Muscle of back (tissue), 11 donors: ENCODE data around the gene IPO5. TPM values are rescaled to one million over a fixed set of nuclear protein-coding genes. Genes with fewer than 3 reads are reported as not detected.
"Not testable (repeated sequence)": the region's sequence is repeated elsewhere in the genome, so short reads cannot be mapped to it uniquely, and the experiment has no call there.

Experiments
- DNase-seq, 3 donors: peaks; one replicate each; pipeline versions ENCODE4 v3.0.0 to v3.0.0-alpha.2; 2013
- polyA plus RNA-seq, 10 donors: library from polyadenylated mRNA; unstranded; fragments of 120-200 nt; gene quantifications; one replicate each; pipeline ENCODE4 v1.2.1, GENCODE V29; 2013; ENCODE audit not compliant: insufficient read length in 10 of 10

The IPO5 gene
- polyA plus RNA-seq, 10 donors: 141 to 214 (median 181) TPM

DNA sequence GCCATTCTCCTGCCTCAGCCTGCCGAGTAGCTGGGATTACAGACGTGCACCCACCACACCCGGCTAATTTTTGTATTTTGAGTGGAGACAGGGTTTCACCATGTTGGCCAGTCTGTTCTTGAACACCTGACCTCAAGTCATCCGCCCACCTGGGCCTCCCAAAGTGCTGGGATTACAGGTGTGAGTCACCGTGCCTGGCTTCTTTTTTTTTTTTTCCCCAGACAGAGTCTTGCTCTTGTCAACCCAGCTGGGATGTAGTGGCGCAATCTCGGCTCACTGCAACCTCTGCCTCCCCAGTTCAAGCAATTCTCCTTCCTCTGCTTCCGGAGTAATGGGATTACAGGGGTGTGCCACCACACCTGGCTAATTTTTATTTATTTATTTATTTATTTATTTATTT lies 51.5 kb downstream of the IPO5 start:
- DNase-seq: not testable (repeated sequence)

GRCh38 chr13:98007001-98007400 lies 53.5 kb downstream of the IPO5 start:
- DNase-seq: no peak

- no peak for DNase-seq
Measured at GRCh38 chr13:98013241-98013640, 59.8 kb downstream of the IPO5 start.

GRCh38 chr13:98014766-98015165 lies 61.3 kb downstream of the IPO5 start:
- peak in 1 of 3 donors; percentile 32 for DNase-seq

DNA sequence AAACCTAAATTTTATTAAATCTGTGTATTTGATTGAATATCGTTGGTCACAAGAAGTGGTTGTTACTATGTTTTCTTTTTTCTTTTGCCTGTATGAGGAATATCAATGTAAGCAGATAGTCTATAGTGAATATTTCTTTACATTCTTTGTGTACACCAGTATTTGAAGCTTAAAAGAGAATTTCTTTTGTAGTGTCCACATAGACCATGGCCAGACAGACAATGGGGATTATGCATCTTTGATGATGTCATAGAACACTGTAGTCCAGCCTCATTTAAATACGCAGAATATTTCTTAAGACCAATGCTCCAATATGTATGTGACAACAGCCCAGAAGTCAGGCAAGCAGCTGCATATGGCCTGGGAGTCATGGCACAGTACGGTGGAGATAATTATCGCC lies 64.8 kb downstream of the IPO5 start:
- DNase-seq: no peak

- DNase-seq: no peak
Measured at GRCh38 chr13:98019186-98019585, 65.7 kb downstream of the IPO5 start.

GRCh38 chr13:98020271-98020670 lies 66.8 kb downstream of the IPO5 start:
- no peak for DNase-seq

- DNase-seq: peak in 2 of 3 donors; percentile 14 to 62
Measured at GRCh38 chr13:98022210-98022609, 68.7 kb downstream of the IPO5 start.

DNA sequence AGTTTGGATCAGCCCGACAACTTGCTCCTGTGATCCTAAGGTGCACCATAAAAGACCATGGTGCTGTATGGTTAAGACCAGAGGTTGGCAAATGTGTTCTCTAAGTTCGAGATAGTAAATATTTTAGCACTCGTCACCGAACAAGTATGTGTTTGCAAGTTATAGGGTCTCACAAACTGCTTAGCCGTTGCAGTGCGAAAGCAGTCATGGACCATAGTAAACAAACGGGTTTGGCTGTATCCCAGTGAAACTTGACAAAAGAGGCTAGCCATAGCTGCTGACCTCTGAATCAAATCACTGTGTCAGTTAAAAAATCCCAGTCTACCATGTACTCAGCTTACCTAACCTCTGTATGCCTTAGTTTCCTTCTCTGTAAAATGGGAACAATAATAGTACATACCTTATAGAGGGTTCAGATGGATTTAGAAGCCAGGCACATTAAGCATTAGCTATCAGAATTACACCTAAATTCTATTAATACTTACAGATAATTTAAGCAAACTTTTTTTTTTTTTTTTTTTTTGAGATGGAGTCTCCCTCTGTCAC lies 72.1 kb downstream of the IPO5 start:
- DNase-seq: no peak

- DNase-seq: no peak
Measured at GRCh38 chr13:98026457-98026857, 73.0 kb downstream of the IPO5 start.

- no peak for DNase-seq
Measured at GRCh38 chr13:98032168-98032567, 78.7 kb downstream of the IPO5 start.

- DNase-seq: peak; percentile 39 to 61 (median 41)
Measured at GRCh38 chr13:98033277-98034247, 80.1 kb downstream of the IPO5 start.

GRCh38 chr13:98035373-98035772 lies 81.9 kb downstream of the IPO5 start:
- DNase-seq: no peak

DNA sequence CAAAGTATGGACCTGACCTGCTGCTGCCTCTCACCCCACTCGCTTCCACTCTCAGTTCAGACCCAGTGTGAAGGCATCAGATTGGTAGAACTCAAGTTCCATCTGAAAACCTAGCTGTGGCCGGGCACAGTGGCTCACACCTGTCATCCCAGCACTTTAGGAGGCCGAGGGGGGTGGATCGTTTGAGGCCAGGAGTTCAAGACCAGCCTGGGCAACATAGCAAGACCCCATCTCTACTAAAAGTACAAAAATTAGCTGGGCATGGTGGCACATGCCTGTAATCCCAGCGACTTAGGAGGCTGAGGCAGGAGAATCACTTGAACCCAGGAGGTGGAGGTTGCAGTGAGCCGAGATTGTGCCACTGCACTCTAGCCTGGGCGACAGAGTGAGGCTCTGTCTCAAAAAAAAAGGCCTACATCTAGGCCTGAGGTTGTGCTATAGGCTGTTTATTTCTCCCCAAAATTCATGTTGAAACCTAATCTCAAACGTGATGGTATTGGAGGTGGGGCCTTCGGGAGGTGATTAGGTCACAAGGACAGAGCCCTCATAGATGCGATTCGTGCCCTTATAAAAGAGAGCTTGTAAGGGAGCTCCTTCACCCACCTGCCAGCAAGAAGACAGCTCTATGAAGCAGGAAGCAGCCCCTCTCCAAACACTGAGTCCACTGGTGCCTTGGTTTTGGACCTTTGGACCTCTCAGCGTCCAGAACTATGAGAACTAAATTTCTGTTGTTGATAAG lies 83.3 kb downstream of the IPO5 start:
- DNase-seq: not testable (repeated sequence)

DNA sequence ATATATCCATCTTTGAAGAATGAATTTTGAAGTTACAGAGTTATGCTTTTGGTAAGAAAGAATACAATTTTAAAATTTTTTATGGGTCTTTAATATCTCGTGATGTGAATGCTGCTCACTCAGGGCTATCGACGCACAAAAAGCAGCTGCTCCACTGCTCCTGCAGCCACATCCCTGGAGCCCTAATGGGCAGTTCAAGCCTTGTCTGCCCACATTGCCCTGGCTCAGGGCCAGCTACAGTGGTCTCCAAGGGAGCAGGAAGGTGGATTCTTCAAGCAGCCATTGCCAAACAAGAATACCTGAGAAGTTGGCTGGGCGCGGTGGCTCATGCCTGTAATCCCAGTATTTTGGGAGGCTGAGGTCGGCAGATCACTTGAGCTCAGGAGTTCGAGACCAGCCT lies 85.8 kb downstream of the IPO5 start:
- no peak for DNase-seq

DNA sequence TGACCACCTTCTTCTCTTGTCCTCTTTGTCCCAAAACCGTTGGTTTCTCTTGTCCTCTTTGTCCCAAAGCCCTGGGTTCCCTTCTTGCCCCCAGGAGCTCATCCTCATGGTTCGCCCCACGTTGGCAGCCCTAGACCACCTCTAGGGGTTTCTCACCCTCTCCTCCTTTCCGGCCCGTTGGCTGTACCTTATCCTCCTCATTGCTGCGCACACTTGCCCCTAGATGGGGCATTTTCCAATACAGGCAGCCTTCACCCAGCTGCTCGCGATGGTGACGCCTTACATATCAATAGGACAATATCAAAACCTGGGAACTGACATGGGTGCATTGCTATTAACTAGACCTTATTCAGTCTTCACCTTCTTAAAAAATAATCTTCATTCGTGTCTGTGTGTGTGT lies 86.5 kb downstream of the IPO5 start:
- no peak for DNase-seq

- no peak for DNase-seq
Measured at GRCh38 chr13:98041081-98041820, 87.8 kb downstream of the IPO5 start.

GRCh38 chr13:98044301-98044700 lies 90.8 kb downstream of the IPO5 start:
- DNase-seq: no peak

- not testable (repeated sequence) for DNase-seq
Measured at GRCh38 chr13:98047785-98048184, 94.3 kb downstream of the IPO5 start.

GRCh38 chr13:98048265-98048664 lies 94.8 kb downstream of the IPO5 start:
- no peak for DNase-seq

DNA sequence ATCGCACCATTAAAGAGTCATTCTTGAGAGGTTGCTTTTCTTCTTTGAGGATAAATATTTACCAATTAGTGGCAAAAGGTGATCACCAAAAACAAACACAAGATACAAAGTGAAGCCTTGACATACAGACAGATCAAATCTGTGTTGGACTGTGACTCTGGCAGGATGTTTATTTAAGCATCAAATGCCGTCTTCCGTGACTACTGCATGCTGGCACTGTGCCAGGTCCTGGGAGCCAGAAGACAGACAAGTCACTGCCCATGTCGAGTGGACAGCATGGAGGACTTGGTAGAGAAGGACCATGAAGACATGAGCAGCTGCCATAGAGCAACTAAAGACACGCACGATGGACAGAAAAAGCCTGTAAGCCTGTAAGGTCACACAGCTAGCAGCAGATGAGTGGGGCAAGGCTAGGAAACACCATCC lies 96.6 kb downstream of the IPO5 start:
- DNase-seq: no peak

DNA sequence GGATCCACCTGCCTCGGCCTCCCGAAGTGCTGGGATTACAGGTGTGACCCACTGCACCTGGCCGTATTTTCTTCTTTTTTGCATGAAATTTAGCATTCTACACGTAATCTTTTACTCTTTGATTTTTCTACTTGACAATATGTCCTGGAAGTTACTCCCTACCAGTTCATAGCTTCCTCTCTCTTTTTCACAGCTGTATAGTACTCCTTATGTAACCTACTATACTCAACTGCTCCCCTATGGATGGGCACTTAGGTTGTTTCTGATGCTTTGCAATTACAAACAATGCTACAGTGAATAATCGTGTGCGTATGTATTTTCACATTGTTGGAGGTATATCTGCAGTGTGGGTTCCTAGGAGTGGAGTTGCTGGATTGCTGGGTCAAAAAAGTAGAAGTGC lies 98.9 kb downstream of the IPO5 start:
- DNase-seq: no peak
